H1 (cell line): ENCODE measurements around the gene DNM2. TPM values are rescaled to one million over a fixed set of nuclear protein-coding genes. Genes with fewer than 3 reads are reported as not detected.

Experiments used
- CTCF ChIA-PET: fragments of 300-600 bp; sonication (Branson Sonifier 250); formaldehyde crosslinking; loops from one replicate; lab custom pipeline; 2021; ENCODE audit not compliant: partially characterized antibody; lab: Charles Lee
- POLR2A ChIA-PET: fragments of 300-600 bp; sonication (Branson Sonifier 250); formaldehyde crosslinking; loops from one replicate; lab custom pipeline; 2021; ENCODE audit warnings: inconsistent platforms; ENCODE audit not compliant: partially characterized antibody; lab: Charles Lee
- DNase-seq, 2 experiments: peaks; one replicate each; pipeline versions ENCODE4 v3.0.0 to v3.0.0-alpha.2; 2010 to 2022; ENCODE audit warnings: low spot score in 2 of 2, low read depth in 1 of 2, mixed read lengths in 1 of 2
- FAIRE-seq: peaks from 2 replicates; lab custom pipeline; 2011; peaks lifted over from hg19 to GRCh38; lab: Jason Lieb, UNC
- H2AFZ ChIP-seq: 2 replicates; pipeline ENCODE4 v1.8.1; 2012; ENCODE audit warnings: low read length, inconsistent platforms
- H2AK5ac ChIP-seq: 2 replicates; pipeline ENCODE4 v1.6.1; 2013; ENCODE audit warnings: low read depth, low read length
- H2BK120ac ChIP-seq: replicated peaks from 2 replicates; pipeline ENCODE3; 2013; ENCODE audit warnings: low read depth, low read length, inconsistent platforms
- H2BK12ac ChIP-seq: 2 replicates; pipeline ENCODE4 v1.6.1; 2013; ENCODE audit warnings: low read depth, low read length
- H2BK15ac ChIP-seq: 2 replicates; pipeline ENCODE4 v1.6.1; 2013; ENCODE audit warnings: low read length
- H2BK20ac ChIP-seq: 2 replicates; pipeline ENCODE4 v1.6.1; 2013; ENCODE audit warnings: low read length
- H2BK5ac ChIP-seq: 2 replicates; pipeline ENCODE4 v1.6.1; 2013; ENCODE audit warnings: low read depth, low read length
- H3K14ac ChIP-seq: 2 replicates; pipeline ENCODE4 v1.6.1; 2013; ENCODE audit warnings: inconsistent platforms; ENCODE audit not compliant: insufficient read length
- H3K18ac ChIP-seq: 2 replicates; pipeline ENCODE4 v1.6.1; 2013; ENCODE audit warnings: low read length; ENCODE audit errors: extremely low read depth
- H3K23ac ChIP-seq: 2 replicates; pipeline ENCODE4 v1.6.1; 2013; ENCODE audit warnings: inconsistent platforms; ENCODE audit not compliant: insufficient read length
- H3K23me2 ChIP-seq: 2 replicates; pipeline ENCODE4 v1.6.1; 2013; ENCODE audit warnings: low read depth, low read length
- H3K27ac ChIP-seq: 2 replicates; pipeline ENCODE4 v1.6.1; 2011; ENCODE audit warnings: low read depth, low read length, inconsistent platforms
- H3K27me3 ChIP-seq, 4 experiments: replicated peaks in 1 of 4; 1 replicate in 1 of 4; 2 replicates in 3 of 4; pipeline versions ENCODE4 v1.6.1 to v1.8.1; 2011 to 2013; ENCODE audit warnings: low read length in 3 of 4, mild to moderate bottlenecking in 3 of 4, inconsistent platforms in 2 of 4, mixed read lengths in 2 of 4, moderate library complexity in 1 of 4; ENCODE audit not compliant: control insufficient read depth in 3 of 4, insufficient read depth in 3 of 4; ENCODE audit errors: extremely low read depth in 1 of 4
- H3K36me3 ChIP-seq, 4 experiments: 2 replicates each; pipeline versions ENCODE4 v1.6.1 to v1.8.1; 2011 to 2013; ENCODE audit warnings: mild to moderate bottlenecking in 4 of 4, low read length in 3 of 4, moderate library complexity in 2 of 4, control low read depth in 1 of 4, inconsistent platforms in 1 of 4; ENCODE audit not compliant: insufficient read depth in 4 of 4, control insufficient read depth in 2 of 4
- H3K4ac ChIP-seq: replicated peaks from 2 replicates; pipeline ENCODE3; 2013; ENCODE audit warnings: low read length, low read depth, mixed read lengths, inconsistent platforms; ENCODE audit not compliant: insufficient read length
- H3K4me1 ChIP-seq, 4 experiments: replicated peaks in 1 of 4; 1 replicate in 1 of 4; 2 replicates in 3 of 4; pipeline versions ENCODE4 v1.6.1 to v1.8.1; 2011 to 2013; ENCODE audit warnings: low read length in 3 of 4, inconsistent platforms in 2 of 4, mixed read lengths in 1 of 4; ENCODE audit not compliant: insufficient read depth in 4 of 4, control insufficient read depth in 3 of 4
- H3K4me2 ChIP-seq, 2 experiments: 2 replicates each; pipeline versions ENCODE4 v1.6.1 to v1.8.1; 2011 to 2013; ENCODE audit warnings: low read depth in 2 of 2, low read length in 2 of 2, control low read depth in 1 of 2, inconsistent platforms in 1 of 2, mild to moderate bottlenecking in 1 of 2; ENCODE audit not compliant: insufficient read depth in 1 of 2
- H3K4me3 ChIP-seq, 4 experiments: fragments of 200-600, 300-600 bp in 1 of 4; sonication (generic), shearing (Covaris generic), sonication (Bioruptor Twin) in 1 of 4; 2 replicates each; pipeline versions ENCODE4 v1.5.1 to v1.8.1; 2011 to 2016; ENCODE audit warnings: low read length in 4 of 4, low read depth in 3 of 4, control low read depth in 2 of 4, inconsistent platforms in 2 of 4, mild to moderate bottlenecking in 2 of 4, mixed read lengths in 1 of 4, moderate library complexity in 1 of 4; ENCODE audit not compliant: insufficient read depth in 2 of 4; ENCODE audit errors: extremely low read depth in 1 of 4
- H3K56ac ChIP-seq: replicated peaks from 2 replicates; pipeline ENCODE3; 2013; ENCODE audit warnings: low read depth, mild to moderate bottlenecking, mixed read lengths, low read length, inconsistent platforms; ENCODE audit not compliant: insufficient read length
- H3K79me1 ChIP-seq: 2 replicates; pipeline ENCODE4 v1.6.1; 2013; ENCODE audit warnings: low read depth, low read length, control low read depth
- H3K79me2 ChIP-seq, 2 experiments: 2 replicates each; pipeline versions ENCODE4 v1.6.1 to v1.8.1; 2012 to 2013; ENCODE audit warnings: low read length in 2 of 2, mild to moderate bottlenecking in 2 of 2, inconsistent platforms in 1 of 2; ENCODE audit not compliant: insufficient read depth in 2 of 2, control insufficient read depth in 1 of 2
- H3K9ac ChIP-seq, 4 experiments: replicated peaks in 1 of 4; 1 replicate in 1 of 4; 2 replicates in 3 of 4; pipeline versions ENCODE4 v1.6.1 to v1.8.1; 2011 to 2013; ENCODE audit warnings: low read depth in 3 of 4, low read length in 3 of 4, control low read depth in 2 of 4, mild to moderate bottlenecking in 2 of 4, moderate library complexity in 2 of 4, inconsistent platforms in 1 of 4; ENCODE audit errors: extremely low read depth in 1 of 4
- H3K9me3 ChIP-seq, 2 experiments: 2 replicates each; pipeline versions ENCODE4 v1.6.1 to v1.8.1; 2012 to 2013; ENCODE audit warnings: mild to moderate bottlenecking in 2 of 2, moderate library complexity in 2 of 2, control low read depth in 1 of 2, inconsistent platforms in 1 of 2, low read depth in 1 of 2, low read length in 1 of 2, mixed read lengths in 1 of 2; ENCODE audit not compliant: insufficient read depth in 2 of 2
- H4K20me1 ChIP-seq, 2 experiments: replicated peaks in 1 of 2; 2 replicates each; pipeline versions ENCODE3 to v1.8.1; 2011 to 2013; ENCODE audit warnings: inconsistent platforms in 2 of 2, low read length in 2 of 2, mild to moderate bottlenecking in 1 of 2; ENCODE audit not compliant: insufficient read depth in 2 of 2, control insufficient read depth in 1 of 2
- H4K5ac ChIP-seq: 2 replicates; pipeline ENCODE4 v1.6.1; 2013; ENCODE audit warnings: low read length, low read depth, mixed read lengths, inconsistent platforms; ENCODE audit not compliant: insufficient read length
- H4K8ac ChIP-seq: 2 replicates; pipeline ENCODE4 v1.8.0; 2013; ENCODE audit warnings: mild to moderate bottlenecking, moderate library complexity, low read length, inconsistent platforms; ENCODE audit not compliant: insufficient read depth; ENCODE audit errors: extremely low read depth
- H4K91ac ChIP-seq: replicated peaks from 2 replicates; pipeline ENCODE3; 2013; ENCODE audit warnings: low read length, mixed read lengths, inconsistent platforms; ENCODE audit not compliant: insufficient read length
- ATF3 ChIP-seq: IDR thresholded peaks from 2 replicates; pipeline ENCODE4 v1.6.1; 2011; ENCODE audit warnings: low read depth, mild to moderate bottlenecking, low read length; ENCODE audit not compliant: insufficient read depth
- BRCA1 ChIP-seq: IDR thresholded peaks from 2 replicates; pipeline ENCODE4 v1.6.1; 2012; ENCODE audit warnings: low read depth, low read length, improper control_type of control experiment
- CBX5 ChIP-seq: fragments of 300-800, 300-1000 bp; sonication (generic); IDR thresholded peaks from 2 replicates; pipeline ENCODE4 v1.7.1; 2016; ENCODE audit warnings: antibody characterized with exemption, low read length, low read depth
- EZH2 ChIP-seq: fragments of 200-600 bp; sonication (generic); IDR thresholded peaks from 2 replicates; pipeline ENCODE4 v1.7.1; 2012; ENCODE audit warnings: low read depth, mild to moderate bottlenecking, moderate library complexity, low read length, inconsistent platforms; ENCODE audit not compliant: severe bottlenecking
- GABPA ChIP-seq: IDR thresholded peaks from 2 replicates; pipeline ENCODE4 v1.6.1; 2011; ENCODE audit warnings: mild to moderate bottlenecking, low read length, moderate library complexity, borderline replicate concordance; ENCODE audit not compliant: insufficient read depth
- JUN ChIP-seq: IDR thresholded peaks from 2 replicates; pipeline ENCODE4 v1.6.1; 2011; ENCODE audit warnings: low read depth, mild to moderate bottlenecking, improper control_type of control experiment, low read length
- RAD21 ChIP-seq, 2 experiments: IDR thresholded peaks in 1 of 2; conservative IDR thresholded peaks in 1 of 2; 2 replicates each; pipeline ENCODE4 v1.6.1; 2011; ENCODE audit warnings: low read depth in 2 of 2, low read length in 2 of 2, improper control_type of control experiment in 1 of 2, inconsistent platforms in 1 of 2, mild to moderate bottlenecking in 1 of 2, moderate library complexity in 1 of 2
- SAP30 ChIP-seq: fragments of 300-600 bp; sonication (generic); IDR thresholded peaks from 2 replicates; pipeline ENCODE4 v1.7.1; 2012; ENCODE audit warnings: low read length, moderate library complexity, mild to moderate bottlenecking, inconsistent platforms; ENCODE audit not compliant: insufficient read depth, insufficient replicate concordance
- SIN3A ChIP-seq, 2 experiments: IDR thresholded peaks in 1 of 2; conservative IDR thresholded peaks in 1 of 2; 2 replicates each; pipeline ENCODE4 v1.6.1; 2011 to 2012; ENCODE audit warnings: low read length in 2 of 2, improper control_type of control experiment in 1 of 2, low read depth in 1 of 2, mild to moderate bottlenecking in 1 of 2
- SIRT6 ChIP-seq: IDR thresholded peaks from one replicate; pipeline ENCODE4 v1.7.1; 2012; ENCODE audit warnings: low read length, inconsistent platforms
- SIX5 ChIP-seq: IDR thresholded peaks from 2 replicates; pipeline ENCODE4 v1.6.1; 2011; ENCODE audit warnings: mild to moderate bottlenecking, low read depth, low read length
- TAF7 ChIP-seq: optimal IDR thresholded peaks from 2 replicates; pipeline ENCODE3; 2011; ENCODE audit warnings: low read depth, mild to moderate bottlenecking, inconsistent platforms, low read length, moderate library complexity, borderline replicate concordance
- TBP ChIP-seq: IDR thresholded peaks from 2 replicates; pipeline ENCODE4 v1.6.1; 2011; ENCODE audit warnings: low read depth, low read length, improper control_type of control experiment
- WGBS, 2 experiments: shearing (Covaris generic) in 1 of 2; methylation state at CpG; one replicate each; pipeline versions ENCODE4 v1.1.6 to v1.1.7; 2013 to 2015; ENCODE audit warnings: low lambda C conversion rate in 2 of 2, mixed read lengths in 2 of 2, inconsistent platforms in 1 of 2, low coverage in 1 of 2, missing lambda C conversion rate in 1 of 2; ENCODE audit not compliant: insufficient replicate concordance in 2 of 2, insufficient coverage in 1 of 2, insufficient read length in 1 of 2; ENCODE audit errors: extremely low coverage in 1 of 2, missing lambda C conversion rate in 1 of 2; 5-methylcytosine and 5-hydroxymethylcytosine counted together
- polyA plus RNA-seq, 7 experiments: library from polyadenylated mRNA; depleted of rRNA in 3 of 7; stranded (reverse) in 5 of 7; unstranded in 2 of 7; fragments of >200 nt in 5 of 7; fragments of 200-250 nt in 2 of 7; gene quantifications; 1 replicate in 5 of 7; 2 replicates in 1 of 7; 4 replicates in 1 of 7; pipeline versions ENCODE4 v1.2.1 to v1.2.3, GENCODE V29; 2011 to 2013; ENCODE audit warnings: missing spikeins in 2 of 7, mixed read lengths in 2 of 7
- total RNA-seq: library from RNA; stranded (reverse); fragmentation: NEBNext Ultra II Directional; extraction: Animal tissue kit (Norgen Biotek cat#: 25700); gene quantifications from 2 replicates; pipeline ENCODE4 v1.2.1, GENCODE V29; 2021

Gene DNM2
- total and polyA plus RNA-seq, 2 of the 8 experiments (the other 6 are each of a cell fraction or from before 2014, with no cell fraction given), result 61.9 to 120 TPM

- H3K9me3 ChIP-seq, result no peaks in the 10 kb centered on the region
- no peak overlapping the region for H2BK5ac ChIP-seq
- H2BK120ac ChIP-seq, result no peak overlapping the region
- no peaks in the 10 kb centered on the region for H3K4me1 ChIP-seq
- 91% methylated on average over 5 of the region's 5 CpGs; no CpG with 5 or more reads in 1 of the 2 experiments for WGBS, 2 experiments
- H3K79me2 ChIP-seq, result no peaks in the 10 kb centered on the region
- H2BK12ac ChIP-seq, result no peak overlapping the region
- H3K56ac ChIP-seq, result no peak overlapping the region
- H3K23me2 ChIP-seq, result no peaks in the 10 kb centered on the region
- no peak overlapping the region for H3K18ac ChIP-seq
- H3K36me3 ChIP-seq, result peaks cover 0 to 17% (median 13%) of the 10 kb centered on the region in 4 experiments; a peak in 5 of 8 replicates
- CTCF ChIA-PET, result interaction anchor here (1.3 kb wide), 1 partner anchor 19 kb away, joined by 3 read pairs; no protein-coding TSS in a partner anchor
- no peak overlapping the region for H2BK15ac ChIP-seq
- FAIRE-seq (no peak), DNase-seq (no peak)
- H4K91ac ChIP-seq, result no peak overlapping the region
- H3K79me1 ChIP-seq, result no peaks in the 10 kb centered on the region
- no peak overlapping the region for H2AK5ac ChIP-seq
- no peak overlapping the region for H3K27ac ChIP-seq
- H4K20me1 ChIP-seq, result peaks cover 0 to 3% of the 10 kb centered on the region in 2 experiments
- H3K23ac ChIP-seq, result no peak overlapping the region
- H3K4me2 ChIP-seq, result no peak overlapping the region
- no peak overlapping the region for H2BK20ac ChIP-seq
- H3K14ac ChIP-seq, result no peak overlapping the region
- no peak overlapping the region for H3K9ac ChIP-seq
- no peaks in the 10 kb centered on the region for H3K27me3 ChIP-seq
- H2AFZ ChIP-seq, result no peak overlapping the region
- H4K5ac ChIP-seq, result no peak overlapping the region
- H3K4ac ChIP-seq, result no peak overlapping the region
- H4K8ac ChIP-seq, result no peak overlapping the region
- no peak overlapping the region for H3K4me3 ChIP-seq
- POLR2A ChIA-PET, result interaction anchor here (0.5 to 1.0 kb wide), 2 partner anchors 13 to 33 kb away, joined by 3 read pairs; partner anchors contain the start of gene TMED1
- TF ChIP-seq SIRT6 (no peak), EZH2 (no peak), TBP (no peak), TAF7 (no peak), BRCA1 (no peak), JUN (no peak), SIX5 (no peak), SAP30 (no peak), CBX5 (no peak), RAD21 (IDR thresholded peaks at IDR 0.05 in 1 of 2, conservative IDR thresholded peaks at IDR 0.05 in 1 of 2; ENCODE audit: low read depth in 2 of 2, low read length in 2 of 2) (no peak), ATF3 (no peak), SIN3A (conservative IDR thresholded peaks at IDR 0.05 in 1 of 2, IDR thresholded peaks at IDR 0.05 in 1 of 2; ENCODE audit: low read depth in 1 of 2, low read length in 2 of 2) (no peak), GABPA (no peak)
Measured at GRCh38 chr19:10802479-10802878, 84.6 kb downstream of the DNM2 start.
